Embryonic facial prominence (tissue), 1 donor: ENCODE results near the gene EXOC1.

Experiments used
- DNase-seq: peaks from one replicate; pipeline ENCODE4 v3.0.0-alpha.2; 2016; ENCODE audit errors: extremely low spot score

The EXOC1 gene

GRCh38 chr4:55949482-55949802, 96.0 kb downstream of the EXOC1 start:
- no peak for DNase-seq

GRCh38 chr4:55951191-55951922, 97.9 kb downstream of the EXOC1 start:
- no peak for DNase-seq
